Uterus (tissue), 2 donors: ENCODE data around the gene LYZL2.

Source experiments
- CTCF ChIP-seq, 4 experiments: fragments of 200-600 bp in 2 of 4; fragments of 450-650 bp in 2 of 4; sonication (generic) in 2 of 4; IDR thresholded peaks; one replicate each; pipeline ENCODE4 v1.5.1; 2016 to 2019; ENCODE audit warnings: antibody characterized with exemption in 4 of 4, mild to moderate bottlenecking in 2 of 4, moderate library complexity in 1 of 4
- POLR2A ChIP-seq, 2 donors: fragments of 450-650 bp; IDR thresholded peaks; one replicate each; pipeline ENCODE4 v1.6.1; 2016; ENCODE audit warnings: antibody characterized with exemption in 2 of 2, mild to moderate bottlenecking in 1 of 2, moderate library complexity in 1 of 2

- TF ChIP-seq CTCF (IDR thresholded peaks at IDR 0.05) = no peak
- TF ChIP-seq POLR2A (IDR thresholded peaks at IDR 0.05) = no peak
Observed at GRCh38 chr10:30580676-30581075, 48.9 kb downstream of the LYZL2 start.
